ENCODE data around the gene PLEKHA7.

DNA sequence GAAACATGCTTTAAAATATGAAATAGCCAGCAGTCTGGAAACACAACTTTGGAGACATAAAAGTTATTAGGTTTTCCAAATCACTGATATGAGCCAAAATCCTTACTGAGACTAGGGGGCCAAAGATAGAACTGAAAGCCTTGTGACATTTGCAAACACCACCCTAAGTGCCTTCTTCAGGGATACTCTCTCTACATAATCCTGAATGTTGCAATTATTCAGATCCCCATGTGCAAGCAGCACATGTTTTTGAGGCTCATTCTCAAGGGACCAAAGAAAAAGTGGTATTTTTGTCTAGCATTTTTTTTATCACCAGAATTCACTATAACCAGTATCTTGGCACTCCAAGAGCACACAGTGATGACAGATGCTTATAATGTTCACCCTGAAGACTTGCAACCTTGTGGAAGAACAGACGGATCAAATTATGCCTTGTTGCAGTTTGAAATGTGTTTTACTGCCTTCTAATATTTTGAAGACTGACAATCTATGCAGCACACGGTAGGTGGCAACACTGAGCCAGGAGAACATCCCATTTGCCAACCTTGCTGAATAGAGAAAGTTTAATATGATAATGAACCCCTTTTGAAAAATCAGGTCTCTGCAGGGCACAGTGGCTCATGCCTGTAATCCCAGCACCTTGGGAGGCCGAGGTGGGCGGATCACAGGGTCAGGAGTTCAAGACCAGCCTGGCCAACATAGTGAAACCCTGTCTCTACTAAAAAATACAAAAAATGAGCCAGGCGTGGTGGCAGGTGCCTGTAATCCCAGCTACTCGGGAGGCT lies 78.5 kb downstream of the PLEKHA7 start:
- TF ChIP-seq SIN3A (IDR thresholded peaks at IDR 0.05; ENCODE audit: borderline replicate concordance, low read depth, low read length) (no peak), FOXM1 (IDR thresholded peaks at IDR 0.05; ENCODE audit: low read depth) (no peak), POLR2AphosphoS5 (IDR thresholded peaks at IDR 0.05; ENCODE audit: low read depth, low read length) (no peak), EZH2phosphoT487 (IDR thresholded peaks at IDR 0.05; ENCODE audit: borderline replicate concordance, low read depth) (no peak), RAD21 (IDR thresholded peaks at IDR 0.05; ENCODE audit: low read length) (peak; percentile 68), EP300 (IDR thresholded peaks at IDR 0.05; ENCODE audit: borderline replicate concordance in 1 of 2, low read depth in 1 of 2, low read length in 1 of 2) (no peak)
- TF ChIP-seq, protein P1, sequence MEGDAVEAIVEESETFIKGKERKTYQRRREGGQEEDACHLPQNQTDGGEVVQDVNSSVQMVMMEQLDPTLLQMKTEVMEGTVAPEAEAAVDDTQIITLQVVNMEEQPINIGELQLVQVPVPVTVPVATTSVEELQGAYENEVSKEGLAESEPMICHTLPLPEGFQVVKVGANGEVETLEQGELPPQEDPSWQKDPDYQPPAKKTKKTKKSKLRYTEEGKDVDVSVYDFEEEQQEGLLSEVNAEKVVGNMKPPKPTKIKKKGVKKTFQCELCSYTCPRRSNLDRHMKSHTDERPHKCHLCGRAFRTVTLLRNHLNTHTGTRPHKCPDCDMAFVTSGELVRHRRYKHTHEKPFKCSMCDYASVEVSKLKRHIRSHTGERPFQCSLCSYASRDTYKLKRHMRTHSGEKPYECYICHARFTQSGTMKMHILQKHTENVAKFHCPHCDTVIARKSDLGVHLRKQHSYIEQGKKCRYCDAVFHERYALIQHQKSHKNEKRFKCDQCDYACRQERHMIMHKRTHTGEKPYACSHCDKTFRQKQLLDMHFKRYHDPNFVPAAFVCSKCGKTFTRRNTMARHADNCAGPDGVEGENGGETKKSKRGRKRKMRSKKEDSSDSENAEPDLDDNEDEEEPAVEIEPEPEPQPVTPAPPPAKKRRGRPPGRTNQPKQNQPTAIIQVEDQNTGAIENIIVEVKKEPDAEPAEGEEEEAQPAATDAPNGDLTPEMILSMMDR (IDR thresholded peaks at IDR 0.05): peak; percentile 76
